ENCODE results near the gene SORCS2. TPM values are rescaled to one million over a fixed set of nuclear protein-coding genes. Genes with fewer than 3 reads are reported as not detected.

The SORCS2 gene
- total RNA-seq, 2 donors from 2014 or later: 1.0 to 4.4 TPM

- Histone ChIP-seq H3K27ac (no peak overlapping the region), H3K4me1 (replicated peaks) (no peaks in the 10 kb centered on the region), H3K36me3 (no peaks in the 10 kb centered on the region), H3K9me3 (no peaks in the 10 kb centered on the region), H3K27me3 (replicated peaks; ENCODE audit: insufficient read depth) (no peaks in the 10 kb centered on the region), H3K4me3 (no peak overlapping the region)
- TF ChIP-seq POLR2AphosphoS5 (IDR thresholded peaks at IDR 0.05) (no peak), CTCF (IDR thresholded peaks at IDR 0.05) (no peak), POLR2A (IDR thresholded peaks at IDR 0.05) (no peak)
- 83% methylated on average over 8 of the region's 8 CpGs for WGBS
- intact Hi-C loops (cut with DNase I): no loop called here
- no peak for DNase-seq (ENCODE audit: low spot score)
Observed at GRCh38 chr4:7742807-7743280, 550.5 kb downstream of the SORCS2 start.

GRCh38 chr4:7744142-7744804 is 551.9 kb downstream of the SORCS2 start:
- WGBS: 83% methylated on average over 16 of the region's 16 CpGs
- H3K4me3 ChIP-seq: no peak overlapping the region
- intact Hi-C loops (cut with DNase I): no loop called here

GRCh38 chr4:7745301-7745885 is 553.1 kb downstream of the SORCS2 start:
- Histone ChIP-seq H3K9me3 (no peaks in the 10 kb centered on the region), H3K27me3 (replicated peaks; ENCODE audit: insufficient read depth) (no peaks in the 10 kb centered on the region), H3K4me1 (replicated peaks) (no peaks in the 10 kb centered on the region), H3K4me3 (no peak overlapping the region), H3K27ac (no peak overlapping the region), H3K36me3 (no peaks in the 10 kb centered on the region)
- intact Hi-C loops (cut with DNase I): no loop called here
- 91% methylated on average over 15 of the region's 15 CpGs for WGBS
- DNase-seq (ENCODE audit: low spot score): no peak
- TF ChIP-seq CTCF (IDR thresholded peaks at IDR 0.05) (no peak), POLR2AphosphoS5 (IDR thresholded peaks at IDR 0.05) (no peak), POLR2A (IDR thresholded peaks at IDR 0.05) (no peak)

More at GRCh38 chr4:7744142-7744804, 551.9 kb downstream of the SORCS2 start:
- Histone ChIP-seq H3K27ac (no peak overlapping the region), H3K9me3 (no peaks in the 10 kb centered on the region), H3K4me1 (replicated peaks) (no peaks in the 10 kb centered on the region), H3K27me3 (replicated peaks; ENCODE audit: insufficient read depth) (no peaks in the 10 kb centered on the region), H3K36me3 (no peaks in the 10 kb centered on the region)
- no peak for DNase-seq (ENCODE audit: low spot score)
- TF ChIP-seq POLR2AphosphoS5 (IDR thresholded peaks at IDR 0.05): no peak
- TF ChIP-seq CTCF (IDR thresholded peaks at IDR 0.05): no peak

- Histone ChIP-seq H3K4me1 (replicated peaks) (no peaks in the 10 kb centered on the region), H3K9me3 (no peaks in the 10 kb centered on the region), H3K4me3 (no peak overlapping the region), H3K36me3 (no peaks in the 10 kb centered on the region), H3K27me3 (replicated peaks; ENCODE audit: insufficient read depth) (no peaks in the 10 kb centered on the region), H3K27ac (no peak overlapping the region)
- no peak for TF ChIP-seq POLR2A (IDR thresholded peaks at IDR 0.05)
- no peak for TF ChIP-seq POLR2AphosphoS5 (IDR thresholded peaks at IDR 0.05)
- no peak for TF ChIP-seq CTCF (IDR thresholded peaks at IDR 0.05)
- no peak for DNase-seq (ENCODE audit: low spot score)
- intact Hi-C loops (cut with DNase I): no loop called here
- 88% methylated on average over 17 of the region's 20 CpGs for WGBS
Observed at GRCh38 chr4:7746351-7747061, 554.2 kb downstream of the SORCS2 start.

Data from prostate gland (tissue), 2 donors.